HEK293 (cell line): Measurements from ENCODE around the gene KIF23.

Source experiments
- CTCF ChIA-PET: fragments of 350-600 bp; formaldehyde crosslinking; extraction: SDS; loops from one replicate; lab custom pipeline; 2021; ENCODE audit warnings: antibody characterized with exemption; lab: Yijun Ruan, JAX
- POLR2A ChIA-PET: fragments of 300-600 bp; formaldehyde crosslinking; extraction: SDS; loops from one replicate; lab custom pipeline; 2020; ENCODE audit warnings: antibody characterized with exemption, inconsistent platforms; lab: Yijun Ruan, JAX
- H3K27ac ChIP-seq: fragments of 200-500 bp; sonication (Bioruptor generic); 2 replicates; pipeline ENCODE4 v1.5.1; 2014; ENCODE audit warnings: low read depth, low read length, control low read depth, inconsistent platforms; ENCODE audit errors: extremely low read depth
- H3K36me3 ChIP-seq, 2 experiments: fragments of 200-500 bp in 1 of 2; sonication (Bioruptor generic) in 1 of 2; 1 replicate in 1 of 2; 2 replicates in 1 of 2; pipeline ENCODE4 v1.5.1; 2014 to 2017; ENCODE audit warnings: inconsistent platforms in 2 of 2, low read length in 2 of 2; ENCODE audit not compliant: control insufficient read depth in 2 of 2, insufficient read depth in 1 of 2
- H3K4me1 ChIP-seq: fragments of 200-500 bp; sonication (Bioruptor generic); 2 replicates; pipeline ENCODE4 v1.5.1; 2014; ENCODE audit warnings: mild to moderate bottlenecking, low read length, inconsistent platforms; ENCODE audit not compliant: control insufficient read depth, insufficient read depth
- H3K4me3 ChIP-seq: 2 replicates; pipeline ENCODE4 v1.5.1; 2011; ENCODE audit warnings: low read depth, mild to moderate bottlenecking, control low read depth, low read length, moderate library complexity
- H3K9me3 ChIP-seq: fragments of 200-500 bp; sonication (Bioruptor generic); 2 replicates; pipeline ENCODE4 v1.5.1; 2014; ENCODE audit warnings: low read depth, low read length, inconsistent platforms; ENCODE audit not compliant: control insufficient read depth, insufficient read depth
- GLI2 ChIP-seq: fragments of 450-650 bp; formaldehyde crosslinking; IDR thresholded peaks from 2 replicates; pipeline ENCODE4; 2017; ENCODE audit warnings: missing biosample characterization, missing genetic modification characterization, low read depth, borderline replicate concordance
- HOXC10 ChIP-seq: sonication (generic); formaldehyde crosslinking; IDR thresholded peaks from 2 replicates; pipeline ENCODE4 v1.8.1; 2023; ENCODE audit warnings: mild to moderate bottlenecking, missing genetic modification reagents
- KLF10 ChIP-seq: fragments of 450-650 bp; IDR thresholded peaks from 2 replicates; pipeline ENCODE4 v1.5.1; 2018; ENCODE audit warnings: missing biosample characterization, mild to moderate bottlenecking, missing genetic modification characterization
- MZF1 ChIP-seq: fragments of 450-650 bp; formaldehyde crosslinking; IDR thresholded peaks from 2 replicates; pipeline ENCODE4 v1.5.1; 2017; ENCODE audit warnings: missing biosample characterization, missing genetic modification characterization, borderline replicate concordance
- OSR2 ChIP-seq: fragments of 450-650 bp; formaldehyde crosslinking; IDR thresholded peaks from 2 replicates; pipeline ENCODE4 v1.5.1; 2016; ENCODE audit warnings: missing biosample characterization, missing genetic modification characterization
- SCRT2 ChIP-seq: fragments of 450-650 bp; formaldehyde crosslinking; IDR thresholded peaks from 2 replicates; pipeline ENCODE4 v1.5.1; 2016; ENCODE audit warnings: missing biosample characterization, missing genetic modification characterization
- SP7 ChIP-seq: fragments of 450-650 bp; formaldehyde crosslinking; IDR thresholded peaks from 2 replicates; pipeline ENCODE4 v1.5.1; 2016; ENCODE audit warnings: missing biosample characterization, missing genetic modification characterization
- TCF7L2 ChIP-seq: IDR thresholded peaks from 2 replicates; pipeline ENCODE4 v1.6.1; 2011; ENCODE audit warnings: low read depth, mild to moderate bottlenecking, inconsistent platforms, low read length, moderate library complexity, borderline replicate concordance
- WT1 ChIP-seq: fragments of 450-650 bp; formaldehyde crosslinking; IDR thresholded peaks from 2 replicates; pipeline ENCODE4 v1.5.1; 2016; ENCODE audit warnings: missing biosample characterization, missing genetic modification characterization
- ZNF112 ChIP-seq: fragments of 450-650 bp; formaldehyde crosslinking; IDR thresholded peaks from 2 replicates; pipeline ENCODE4 v1.5.0; 2017; ENCODE audit warnings: missing biosample characterization, missing genetic modification characterization
- ZNF324 ChIP-seq: fragments of 450-650 bp; formaldehyde crosslinking; IDR thresholded peaks from 2 replicates; pipeline ENCODE4 v1.5.1; 2016; ENCODE audit warnings: missing biosample characterization, missing genetic modification characterization
- ZNF394 ChIP-seq: fragments of 450-650 bp; formaldehyde crosslinking; IDR thresholded peaks from 2 replicates; pipeline ENCODE4 v1.5.1; 2016; ENCODE audit warnings: missing biosample characterization, missing genetic modification characterization, mild to moderate bottlenecking, moderate library complexity, borderline replicate concordance
- ZNF416 ChIP-seq: fragments of 450-650 bp; formaldehyde crosslinking; IDR thresholded peaks from 2 replicates; pipeline ENCODE4 v1.5.1; 2016; ENCODE audit warnings: missing biosample characterization, missing genetic modification characterization
- ZNF426 ChIP-seq: fragments of 450-650 bp; formaldehyde crosslinking; IDR thresholded peaks from 2 replicates; pipeline ENCODE4 v1.5.1; 2017; ENCODE audit warnings: missing biosample characterization, missing genetic modification characterization, mild to moderate bottlenecking, inconsistent platforms, moderate library complexity
- ZNF558 ChIP-seq: fragments of 450-650 bp; formaldehyde crosslinking; IDR thresholded peaks from 2 replicates; pipeline ENCODE4 v1.5.1; 2016; ENCODE audit warnings: missing biosample characterization, missing genetic modification characterization
- ZNF585B ChIP-seq: fragments of 450-650 bp; formaldehyde crosslinking; IDR thresholded peaks from 2 replicates; pipeline ENCODE4 v1.5.1; 2016; ENCODE audit warnings: missing biosample characterization, missing genetic modification characterization
- ZNF621 ChIP-seq: fragments of 450-650 bp; formaldehyde crosslinking; IDR thresholded peaks from 2 replicates; pipeline ENCODE4 v1.5.1; 2017; ENCODE audit warnings: missing biosample characterization, missing genetic modification characterization
- ZNF629 ChIP-seq: fragments of 450-650 bp; formaldehyde crosslinking; IDR thresholded peaks from 2 replicates; pipeline ENCODE4 v1.5.1; 2017; ENCODE audit warnings: missing biosample characterization, missing genetic modification characterization
- ZNF747 ChIP-seq: fragments of 450-650 bp; formaldehyde crosslinking; IDR thresholded peaks from 2 replicates; pipeline ENCODE4 v1.5.1; 2016; ENCODE audit warnings: missing biosample characterization, missing genetic modification characterization
- ZNF777 ChIP-seq: fragments of 450-650 bp; formaldehyde crosslinking; IDR thresholded peaks from 2 replicates; pipeline ENCODE4 v1.5.1; 2017; ENCODE audit warnings: missing biosample characterization, missing genetic modification characterization, borderline replicate concordance
- ZSCAN23 ChIP-seq: fragments of 450-650 bp; formaldehyde crosslinking; IDR thresholded peaks from 2 replicates; pipeline ENCODE4 v1.5.1; 2016; ENCODE audit warnings: missing biosample characterization, missing genetic modification characterization
- TF ChIP-seq, protein P1 (sequence below): fragments of 450-650 bp; formaldehyde crosslinking; IDR thresholded peaks from 2 replicates; pipeline ENCODE4 v1.5.1; 2017; ENCODE audit warnings: missing biosample characterization, missing genetic modification characterization
- TF ChIP-seq, protein P2 (sequence below): fragments of 450-650 bp; IDR thresholded peaks from 2 replicates; pipeline ENCODE4 v1.5.1; 2018; ENCODE audit warnings: missing biosample characterization, mild to moderate bottlenecking, missing genetic modification characterization
- TF ChIP-seq, protein P3 (sequence below): fragments of 450-650 bp; formaldehyde crosslinking; IDR thresholded peaks from 2 replicates; pipeline ENCODE4 v1.5.1; 2017; ENCODE audit warnings: missing biosample characterization, missing genetic modification characterization
- TF ChIP-seq, protein P4 (sequence below): fragments of 450-650 bp; formaldehyde crosslinking; IDR thresholded peaks from 2 replicates; pipeline ENCODE4 v1.5.1; 2017; ENCODE audit warnings: missing biosample characterization, missing genetic modification characterization

KIF23 gene

DNA sequence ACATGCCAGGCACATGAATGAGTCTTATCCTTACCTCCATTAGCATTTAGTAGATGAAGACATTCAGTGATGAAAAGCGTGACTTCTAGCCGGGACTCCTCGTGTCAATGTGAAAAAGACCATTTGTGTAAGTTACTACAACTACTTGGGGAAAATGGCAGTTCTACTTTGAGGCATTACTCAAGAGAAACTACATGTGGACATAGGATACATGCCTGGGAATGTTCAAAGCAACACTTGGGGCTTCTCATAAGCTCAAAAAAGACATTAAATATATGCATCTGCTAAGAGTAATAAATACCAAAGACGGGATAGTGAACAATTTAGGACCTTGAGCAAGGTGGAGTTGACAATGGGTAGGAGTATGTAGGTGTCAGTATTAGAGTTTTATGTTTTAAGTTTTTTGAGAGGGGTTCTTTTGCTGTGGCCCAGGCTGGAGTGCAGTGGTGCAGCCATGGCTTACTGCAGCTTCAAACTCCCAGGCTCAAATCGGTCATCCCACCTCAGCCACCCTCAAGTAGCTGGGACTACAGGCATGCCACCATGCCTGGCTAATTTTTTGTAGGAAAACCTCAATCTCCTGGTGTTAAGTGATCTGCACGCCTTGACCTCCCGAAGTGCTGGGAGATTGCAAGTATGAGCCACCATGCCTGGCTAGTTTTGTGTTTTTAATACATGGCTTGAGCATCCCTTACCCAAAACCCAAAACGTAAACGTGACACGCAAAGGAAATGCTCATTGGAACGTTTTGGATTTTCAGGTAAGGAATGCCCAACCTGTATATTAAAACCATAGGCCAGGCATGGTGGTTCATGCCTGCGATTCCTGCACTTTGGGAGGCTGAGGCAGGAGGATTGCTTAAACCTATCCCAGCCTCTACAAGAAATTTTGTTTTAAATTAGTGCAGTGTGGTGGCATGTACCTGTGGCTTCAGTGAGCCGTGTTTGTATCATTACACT lies 42.3 kb downstream of the KIF23 start:
- Histone ChIP-seq H3K4me3 (no peak overlapping the region), H3K27ac (no peak overlapping the region), H3K9me3 (no peaks in the 10 kb centered on the region), H3K4me1 (peaks cover 10% of the 10 kb centered on the region), H3K36me3 (peaks cover 24 to 47% of the 10 kb centered on the region in 2 experiments)
- POLR2A ChIA-PET = interaction anchor here (0.6 to 1.8 kb wide), 7 partner anchors 8 to 42 kb away, joined by 3 to 5 read pairs (median 3); partner anchors contain the start of gene KIF23
- CTCF ChIA-PET = interaction anchor here (1.7 to 2.6 kb wide), 2 partner anchors 10 kb away, joined by 6 to 15 read pairs; no protein-coding TSS in a partner anchor
- TF ChIP-seq, protein P1, sequence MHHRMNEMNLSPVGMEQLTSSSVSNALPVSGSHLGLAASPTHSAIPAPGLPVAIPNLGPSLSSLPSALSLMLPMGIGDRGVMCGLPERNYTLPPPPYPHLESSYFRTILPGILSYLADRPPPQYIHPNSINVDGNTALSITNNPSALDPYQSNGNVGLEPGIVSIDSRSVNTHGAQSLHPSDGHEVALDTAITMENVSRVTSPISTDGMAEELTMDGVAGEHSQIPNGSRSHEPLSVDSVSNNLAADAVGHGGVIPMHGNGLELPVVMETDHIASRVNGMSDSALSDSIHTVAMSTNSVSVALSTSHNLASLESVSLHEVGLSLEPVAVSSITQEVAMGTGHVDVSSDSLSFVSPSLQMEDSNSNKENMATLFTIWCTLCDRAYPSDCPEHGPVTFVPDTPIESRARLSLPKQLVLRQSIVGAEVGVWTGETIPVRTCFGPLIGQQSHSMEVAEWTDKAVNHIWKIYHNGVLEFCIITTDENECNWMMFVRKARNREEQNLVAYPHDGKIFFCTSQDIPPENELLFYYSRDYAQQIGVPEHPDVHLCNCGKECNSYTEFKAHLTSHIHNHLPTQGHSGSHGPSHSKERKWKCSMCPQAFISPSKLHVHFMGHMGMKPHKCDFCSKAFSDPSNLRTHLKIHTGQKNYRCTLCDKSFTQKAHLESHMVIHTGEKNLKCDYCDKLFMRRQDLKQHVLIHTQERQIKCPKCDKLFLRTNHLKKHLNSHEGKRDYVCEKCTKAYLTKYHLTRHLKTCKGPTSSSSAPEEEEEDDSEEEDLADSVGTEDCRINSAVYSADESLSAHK (tag by site-specific recombination) = no peak
- TF ChIP-seq ZNF426 (tag by site-specific recombination) = no peak
- TF ChIP-seq ZNF747 (tag by site-specific recombination) = no peak
- TF ChIP-seq, protein P2, sequence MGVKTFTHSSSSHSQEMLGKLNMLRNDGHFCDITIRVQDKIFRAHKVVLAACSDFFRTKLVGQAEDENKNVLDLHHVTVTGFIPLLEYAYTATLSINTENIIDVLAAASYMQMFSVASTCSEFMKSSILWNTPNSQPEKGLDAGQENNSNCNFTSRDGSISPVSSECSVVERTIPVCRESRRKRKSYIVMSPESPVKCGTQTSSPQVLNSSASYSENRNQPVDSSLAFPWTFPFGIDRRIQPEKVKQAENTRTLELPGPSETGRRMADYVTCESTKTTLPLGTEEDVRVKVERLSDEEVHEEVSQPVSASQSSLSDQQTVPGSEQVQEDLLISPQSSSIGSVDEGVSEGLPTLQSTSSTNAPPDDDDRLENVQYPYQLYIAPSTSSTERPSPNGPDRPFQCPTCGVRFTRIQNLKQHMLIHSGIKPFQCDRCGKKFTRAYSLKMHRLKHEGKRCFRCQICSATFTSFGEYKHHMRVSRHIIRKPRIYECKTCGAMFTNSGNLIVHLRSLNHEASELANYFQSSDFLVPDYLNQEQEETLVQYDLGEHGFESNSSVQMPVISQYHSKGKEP (tag by site-specific recombination) = no peak
- TF ChIP-seq SCRT2 = peak; percentile 53; the same call in 1 of the 2 replicates
- TF ChIP-seq ZNF621 (tag by site-specific recombination) = no peak

DNA sequence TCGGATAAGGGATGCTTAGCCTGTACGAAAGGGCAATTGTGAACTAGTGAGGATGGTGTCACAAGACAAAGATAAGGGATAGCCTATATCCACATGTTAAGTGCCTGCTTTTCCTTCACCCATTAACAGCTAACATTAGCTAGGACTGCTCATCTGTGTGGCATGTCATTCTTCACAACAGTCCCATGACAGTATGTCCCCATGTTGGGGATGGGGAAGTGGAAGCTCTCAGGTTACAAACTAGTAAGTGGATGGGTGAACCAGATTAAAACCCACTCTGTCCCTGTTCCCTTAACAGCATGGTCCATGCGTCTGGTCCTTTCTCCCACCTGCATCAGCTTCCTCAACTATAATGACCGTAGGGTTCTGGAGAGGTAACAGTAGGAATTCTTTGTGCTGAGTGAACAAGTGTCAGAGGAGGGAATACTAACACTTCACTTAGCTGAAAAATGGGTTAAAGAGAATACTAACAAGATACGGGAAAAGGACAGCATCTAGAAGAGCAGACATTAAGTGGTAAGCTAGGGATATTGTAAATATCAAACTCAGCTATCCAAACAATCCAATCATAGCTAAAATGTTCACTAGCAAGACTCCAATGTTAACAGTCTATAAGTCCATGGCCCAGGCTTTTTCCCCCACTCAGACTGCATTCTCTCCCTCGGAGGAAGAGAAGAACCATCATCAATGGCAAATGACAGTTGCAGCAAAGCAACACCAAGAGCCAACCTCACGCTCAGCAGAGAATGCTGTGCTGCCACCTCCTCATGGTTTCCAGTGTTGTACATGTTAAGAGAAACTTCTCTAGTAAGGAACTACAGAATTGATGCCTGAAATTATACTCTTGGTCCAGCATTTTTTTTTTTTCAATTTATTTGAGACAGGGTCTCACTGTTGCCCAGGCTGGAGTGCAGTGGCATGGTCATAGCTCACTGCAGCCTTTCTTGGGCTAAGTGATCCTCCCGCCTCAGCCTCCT lies 43.4 kb downstream of the KIF23 start:
- H3K4me3 ChIP-seq = no peak overlapping the region
- H3K4me1 ChIP-seq = peaks cover 7% of the 10 kb centered on the region; the same call in 1 of the 2 replicates
- H3K9me3 ChIP-seq = no peaks in the 10 kb centered on the region
- peaks cover 24 to 47% of the 10 kb centered on the region in 2 experiments for H3K36me3 ChIP-seq
- peak overlapping the region; percentile 3; the same call in 1 of the 2 replicates for H3K27ac ChIP-seq
- CTCF ChIA-PET = interaction anchor here (1.7 kb wide), 1 partner anchor 9 kb away, joined by 6 read pairs; no protein-coding TSS in a partner anchor
- POLR2A ChIA-PET = interaction anchor here (1.1 to 1.8 kb wide), 4 partner anchors 8 to 40 kb away, joined by 3 to 5 read pairs (median 3); no protein-coding TSS in a partner anchor
- TF ChIP-seq ZNF324 (tag by site-specific recombination) (no peak), ZNF629 (tag by site-specific recombination) (peak; percentile 24; the same call in 1 of the 2 replicates), ZNF416 (tag by site-specific recombination) (no peak), TCF7L2 (no peak), SP7 (peak; percentile 45; the same call in 1 of the 2 replicates), ZNF777 (tag by site-specific recombination) (no peak), ZSCAN23 (tag by site-specific recombination) (no peak), HOXC10 (no peak), ZNF585B (tag by site-specific recombination) (no peak), KLF10 (tag by site-specific recombination) (no peak), OSR2 (tag by site-specific recombination) (no peak), MZF1 (peak; percentile 99), ZNF558 (tag by site-specific recombination) (no peak), WT1 (tag by site-specific recombination) (peak; percentile 42; the same call in 1 of the 2 replicates), ZNF394 (tag by site-specific recombination) (no peak), ZNF112 (no peak), GLI2 (tag by site-specific recombination) (no peak)
- TF ChIP-seq, protein P3, sequence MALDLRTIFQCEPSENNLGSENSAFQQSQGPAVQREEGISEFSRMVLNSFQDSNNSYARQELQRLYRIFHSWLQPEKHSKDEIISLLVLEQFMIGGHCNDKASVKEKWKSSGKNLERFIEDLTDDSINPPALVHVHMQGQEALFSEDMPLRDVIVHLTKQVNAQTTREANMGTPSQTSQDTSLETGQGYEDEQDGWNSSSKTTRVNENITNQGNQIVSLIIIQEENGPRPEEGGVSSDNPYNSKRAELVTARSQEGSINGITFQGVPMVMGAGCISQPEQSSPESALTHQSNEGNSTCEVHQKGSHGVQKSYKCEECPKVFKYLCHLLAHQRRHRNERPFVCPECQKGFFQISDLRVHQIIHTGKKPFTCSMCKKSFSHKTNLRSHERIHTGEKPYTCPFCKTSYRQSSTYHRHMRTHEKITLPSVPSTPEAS = no peak
- TF ChIP-seq, protein P4, sequence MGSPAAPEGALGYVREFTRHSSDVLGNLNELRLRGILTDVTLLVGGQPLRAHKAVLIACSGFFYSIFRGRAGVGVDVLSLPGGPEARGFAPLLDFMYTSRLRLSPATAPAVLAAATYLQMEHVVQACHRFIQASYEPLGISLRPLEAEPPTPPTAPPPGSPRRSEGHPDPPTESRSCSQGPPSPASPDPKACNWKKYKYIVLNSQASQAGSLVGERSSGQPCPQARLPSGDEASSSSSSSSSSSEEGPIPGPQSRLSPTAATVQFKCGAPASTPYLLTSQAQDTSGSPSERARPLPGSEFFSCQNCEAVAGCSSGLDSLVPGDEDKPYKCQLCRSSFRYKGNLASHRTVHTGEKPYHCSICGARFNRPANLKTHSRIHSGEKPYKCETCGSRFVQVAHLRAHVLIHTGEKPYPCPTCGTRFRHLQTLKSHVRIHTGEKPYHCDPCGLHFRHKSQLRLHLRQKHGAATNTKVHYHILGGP (tag by site-specific recombination) = no peak
